ENCODE measurements around the gene C2orf69.
A peak's percentile ranks its signal among the peaks of the same experiment; 100 is the strongest.
"Not testable (repeated sequence)": the region's sequence is repeated elsewhere in the genome, so short reads cannot be mapped to it uniquely, and the experiment has no call there.

Gene C2orf69, protein sequence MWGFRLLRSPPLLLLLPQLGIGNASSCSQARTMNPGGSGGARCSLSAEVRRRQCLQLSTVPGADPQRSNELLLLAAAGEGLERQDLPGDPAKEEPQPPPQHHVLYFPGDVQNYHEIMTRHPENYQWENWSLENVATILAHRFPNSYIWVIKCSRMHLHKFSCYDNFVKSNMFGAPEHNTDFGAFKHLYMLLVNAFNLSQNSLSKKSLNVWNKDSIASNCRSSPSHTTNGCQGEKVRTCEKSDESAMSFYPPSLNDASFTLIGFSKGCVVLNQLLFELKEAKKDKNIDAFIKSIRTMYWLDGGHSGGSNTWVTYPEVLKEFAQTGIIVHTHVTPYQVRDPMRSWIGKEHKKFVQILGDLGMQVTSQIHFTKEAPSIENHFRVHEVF

DNA sequence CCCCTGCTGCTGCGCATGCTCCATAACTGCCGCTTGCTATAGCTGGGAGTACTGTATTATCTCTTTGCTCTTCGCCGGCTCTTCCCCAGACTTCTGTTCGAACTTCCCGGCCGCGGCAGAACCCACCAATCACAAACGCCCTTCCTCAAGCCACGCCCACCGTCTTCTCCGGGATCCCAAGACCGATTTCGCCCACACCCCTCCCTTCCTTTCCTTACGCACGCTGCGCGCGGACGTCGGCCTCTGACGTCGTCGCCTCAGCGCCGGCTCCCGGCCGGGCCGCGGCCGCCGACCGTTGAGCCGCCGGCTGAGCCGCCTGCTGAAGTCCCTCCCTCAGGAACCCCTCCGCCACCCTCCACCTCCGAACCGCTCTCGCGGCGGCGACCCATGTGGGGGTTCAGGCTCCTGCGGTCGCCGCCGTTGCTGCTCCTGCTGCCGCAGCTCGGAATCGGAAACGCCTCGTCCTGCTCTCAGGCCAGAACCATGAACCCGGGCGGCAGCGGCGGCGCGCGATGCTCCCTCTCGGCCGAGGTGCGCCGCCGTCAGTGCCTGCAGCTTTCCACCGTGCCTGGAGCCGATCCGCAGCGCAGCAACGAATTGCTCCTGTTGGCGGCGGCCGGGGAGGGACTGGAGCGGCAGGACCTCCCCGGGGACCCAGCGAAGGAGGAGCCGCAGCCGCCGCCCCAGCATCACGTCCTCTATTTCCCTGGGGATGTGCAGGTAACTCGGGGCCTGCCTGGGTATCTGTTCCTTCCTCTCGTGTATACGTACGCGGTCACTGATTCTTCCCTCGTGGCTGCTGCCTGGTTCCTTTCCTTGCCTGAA, at the start of gene C2orf69:
TSS of gene C2orf69 (plus strand) at position 242 of the 825 bp plus-strand sequence. CDS start at position 388, 146 bp downstream.
- DNase-seq (ENCODE audit: low spot score) = peak; percentile 98

DNA sequence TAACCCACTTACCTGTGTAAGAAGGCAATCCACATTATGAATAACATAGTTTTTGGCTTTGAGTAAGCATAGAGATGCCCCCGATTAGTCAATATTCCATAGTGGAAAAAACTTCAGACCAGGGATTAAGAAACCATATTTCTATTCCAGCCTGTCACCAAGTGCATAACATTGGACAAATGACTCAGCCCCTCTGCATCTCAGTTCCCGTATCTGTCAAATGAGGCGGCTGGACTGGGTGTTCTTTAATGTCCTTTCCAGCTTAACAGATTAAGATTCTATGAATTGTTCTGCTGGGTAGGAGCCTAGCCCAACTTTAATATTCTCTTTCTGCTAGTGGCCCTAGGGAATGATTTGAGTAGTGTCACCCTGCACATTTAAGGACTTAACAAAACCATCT, 48.3 kb upstream of the C2orf69 start:
- no peak for DNase-seq (ENCODE audit: low spot score)

DNA sequence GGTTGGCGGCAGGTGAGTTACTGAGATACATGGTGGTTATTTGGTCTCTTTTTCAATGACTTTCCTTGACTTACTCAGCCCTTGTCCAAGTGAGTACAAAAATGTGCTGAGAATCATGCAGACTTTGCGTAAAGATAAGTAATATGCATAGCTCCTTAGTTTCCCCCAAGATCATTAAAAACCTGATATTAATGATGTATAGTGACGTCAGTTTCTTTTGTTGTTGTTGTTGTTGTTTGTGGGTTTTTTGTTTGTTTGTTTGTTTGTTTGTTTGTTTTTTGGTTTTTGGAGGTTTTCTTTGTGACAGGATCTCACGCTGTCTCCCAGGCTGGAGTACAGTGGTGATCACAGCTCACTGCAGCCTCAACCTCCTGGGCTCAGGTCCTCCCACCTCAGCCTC, 45.2 kb upstream of the C2orf69 start:
- no peak for DNase-seq (ENCODE audit: low spot score)

DNA sequence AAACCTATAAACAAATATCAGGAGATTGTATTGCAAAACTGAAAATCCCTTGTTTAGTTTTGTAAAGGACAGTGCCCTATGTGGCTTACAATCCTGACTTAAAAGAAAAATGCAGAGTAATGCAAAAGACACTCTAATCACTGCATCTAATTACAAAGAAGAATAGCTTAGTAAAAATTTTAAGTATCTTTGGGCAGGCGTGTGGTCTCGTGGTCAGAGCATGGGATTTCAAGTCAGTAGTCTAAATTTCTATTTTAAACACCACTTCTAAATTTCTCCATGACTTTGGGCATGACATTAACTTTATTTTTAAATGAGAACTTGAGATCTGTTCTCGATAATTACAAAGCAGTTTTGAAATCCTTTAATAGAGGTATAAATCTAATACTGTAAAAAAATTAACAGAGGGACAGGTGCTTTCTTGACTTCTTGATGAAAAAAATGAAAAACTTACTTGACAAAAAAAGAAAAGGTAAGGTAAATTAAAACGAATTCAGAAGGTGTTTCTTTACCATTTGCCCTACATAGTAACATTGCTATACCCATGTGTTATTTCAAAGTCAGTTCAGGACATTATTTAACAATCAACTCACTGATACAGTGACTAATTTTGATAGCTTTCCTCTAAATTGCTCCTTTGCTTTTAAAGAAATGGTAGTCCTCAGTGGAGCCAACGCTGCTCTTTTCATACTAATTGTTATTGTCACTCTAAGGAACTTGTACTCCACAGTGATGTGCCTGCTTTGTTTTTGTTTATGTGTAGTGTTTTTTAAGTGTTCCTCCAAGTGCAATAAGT, 42.5 kb upstream of the C2orf69 start:
- DNase-seq (ENCODE audit: low spot score) = no peak

DNA sequence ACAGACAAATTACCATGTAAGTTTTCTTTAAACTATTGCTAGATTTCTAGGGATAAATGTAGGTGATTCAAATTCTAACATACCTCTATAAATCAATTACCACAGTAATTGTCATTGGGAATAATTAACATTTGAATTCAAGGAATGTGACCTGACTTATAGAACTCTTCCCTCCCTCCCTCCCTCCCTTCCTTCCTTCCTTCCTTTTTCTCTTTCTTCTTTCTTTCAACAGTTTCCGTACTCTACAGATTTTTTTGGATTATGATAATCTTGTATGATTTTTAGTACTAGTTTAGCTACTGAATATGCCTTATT, 41.9 kb upstream of the C2orf69 start:
- no peak for DNase-seq (ENCODE audit: low spot score)

DNA sequence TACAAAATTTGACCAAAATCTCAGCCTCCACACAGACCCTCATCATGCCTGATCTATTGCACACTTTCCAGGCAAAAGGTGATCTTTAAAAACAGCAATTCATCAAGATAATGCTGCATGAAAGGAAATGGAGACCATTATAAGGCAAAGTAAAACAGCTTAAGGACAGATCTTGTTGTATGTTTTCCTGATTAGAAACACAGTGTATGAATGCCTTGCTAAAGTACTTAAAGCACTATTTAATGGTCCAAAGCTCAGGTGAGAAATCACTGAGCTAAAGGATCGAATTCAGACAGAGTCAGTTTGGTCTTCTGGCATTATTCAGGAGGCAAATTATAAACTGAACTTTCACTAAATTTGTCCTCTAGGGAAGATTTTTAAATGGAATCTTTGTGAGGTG, 41.4 kb upstream of the C2orf69 start:
- no peak for DNase-seq (ENCODE audit: low spot score)

DNA sequence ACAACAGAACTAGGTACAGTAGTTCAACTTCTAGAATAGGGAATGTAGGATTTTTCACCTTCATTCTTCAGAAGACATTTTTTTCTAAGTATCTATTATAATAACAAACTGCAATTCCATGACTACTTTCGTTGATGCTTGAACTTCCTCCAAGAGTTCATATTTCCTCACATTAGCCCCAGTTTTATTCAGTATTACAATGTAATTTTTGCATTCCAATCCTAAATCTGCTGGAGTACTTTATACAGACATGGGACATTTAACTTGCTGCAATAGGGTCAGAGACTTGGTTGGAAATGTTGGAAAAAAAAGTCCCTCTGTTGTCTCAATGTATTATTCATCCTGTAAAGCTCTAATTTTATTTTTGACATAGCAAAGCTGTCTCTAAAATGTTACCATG, 40.5 kb upstream of the C2orf69 start:
- no peak for DNase-seq (ENCODE audit: low spot score)

DNA sequence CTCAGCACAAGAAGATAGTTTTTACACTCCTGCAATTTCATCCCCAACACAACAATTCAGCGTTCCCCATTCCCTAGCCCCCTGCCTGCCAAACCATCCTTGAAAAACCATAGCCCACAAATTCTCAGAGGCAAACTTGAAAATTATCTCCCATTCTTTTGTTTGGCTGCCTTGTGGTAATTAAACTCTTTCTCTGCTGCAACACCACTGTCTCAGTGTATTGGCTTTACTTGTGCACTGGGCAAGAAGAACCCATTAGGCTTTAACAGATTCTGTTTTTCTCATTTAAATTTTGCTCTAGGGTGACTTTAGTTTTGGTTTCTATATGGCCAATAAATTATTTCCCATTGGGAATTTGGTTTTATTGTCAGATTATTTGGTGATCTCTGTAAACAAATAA, 36.9 kb upstream of the C2orf69 start:
- no peak for DNase-seq (ENCODE audit: low spot score)

DNA sequence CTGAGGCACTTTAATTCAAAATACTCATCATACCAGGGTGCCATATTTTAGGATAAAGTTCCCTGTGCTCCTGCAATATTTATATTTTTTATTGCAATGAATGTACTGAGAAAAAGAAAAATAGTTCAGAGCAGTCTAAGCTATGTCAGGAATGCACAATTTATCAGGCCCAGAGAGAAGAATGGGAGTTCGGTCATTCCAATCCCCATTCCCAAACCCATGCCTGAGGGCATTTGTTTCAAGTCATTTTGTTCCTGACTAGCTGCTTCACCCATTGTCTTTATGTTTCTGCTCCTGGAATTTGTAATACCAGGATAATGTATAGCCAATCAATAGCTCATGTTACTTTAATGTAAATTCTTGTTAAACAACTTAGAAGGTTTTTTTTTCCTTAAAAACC, 35.7 kb upstream of the C2orf69 start:
- DNase-seq (ENCODE audit: low spot score) = no peak

DNA sequence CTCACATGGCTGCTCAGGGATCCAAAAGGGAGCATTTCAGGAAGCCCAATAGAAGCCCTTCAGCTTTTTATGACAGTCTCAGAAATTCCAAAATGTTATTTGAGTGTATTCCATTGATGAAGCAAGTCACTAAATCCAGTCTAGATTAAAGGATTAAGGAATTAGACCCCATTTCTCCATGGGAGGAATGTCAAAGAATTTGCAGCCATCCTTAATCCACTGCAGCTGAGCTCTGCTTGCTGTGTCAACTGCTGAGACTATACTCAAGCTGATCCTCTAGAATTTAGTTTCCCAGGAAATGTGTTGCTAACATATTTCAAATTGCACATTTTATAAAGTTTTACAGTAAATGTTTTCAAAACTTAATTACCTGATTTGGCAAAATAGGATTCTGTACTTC, 28.4 kb upstream of the C2orf69 start:
- no peak for DNase-seq (ENCODE audit: low spot score)

DNA sequence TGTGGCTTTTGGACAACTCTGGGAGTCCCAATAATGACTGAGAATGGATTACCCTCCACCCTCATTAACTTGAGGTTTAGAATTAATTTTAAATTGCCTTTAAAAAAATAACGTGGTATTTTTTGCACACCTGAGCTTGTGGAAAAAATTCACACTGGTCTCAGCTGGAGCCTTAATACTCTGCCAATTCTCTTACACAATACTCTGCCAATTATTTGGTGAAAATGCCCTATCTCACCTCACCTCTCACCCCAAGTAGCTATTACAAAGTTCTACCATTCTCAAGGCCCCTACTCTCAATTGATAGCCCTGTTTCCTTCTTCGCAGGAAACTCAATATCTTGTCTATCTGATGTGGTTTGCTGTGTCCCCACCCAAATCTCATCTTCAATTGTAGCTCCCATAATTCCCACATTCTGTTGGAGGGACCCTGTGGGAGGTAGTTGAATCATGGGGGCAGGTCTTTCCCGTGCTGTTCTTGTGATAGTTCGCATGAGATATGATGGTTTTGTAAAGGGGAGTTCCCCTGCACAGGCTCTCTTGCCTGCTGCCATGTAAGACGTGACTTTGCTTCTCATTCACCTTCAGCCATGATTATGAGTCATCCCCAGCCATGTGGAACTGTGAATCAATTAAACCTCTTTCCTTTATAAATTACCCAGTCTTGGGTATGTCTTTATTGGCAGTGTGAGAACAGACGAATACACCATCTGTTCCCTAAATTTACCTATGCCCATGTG, 27.4 kb upstream of the C2orf69 start:
- no peak for DNase-seq (ENCODE audit: low spot score)

DNA sequence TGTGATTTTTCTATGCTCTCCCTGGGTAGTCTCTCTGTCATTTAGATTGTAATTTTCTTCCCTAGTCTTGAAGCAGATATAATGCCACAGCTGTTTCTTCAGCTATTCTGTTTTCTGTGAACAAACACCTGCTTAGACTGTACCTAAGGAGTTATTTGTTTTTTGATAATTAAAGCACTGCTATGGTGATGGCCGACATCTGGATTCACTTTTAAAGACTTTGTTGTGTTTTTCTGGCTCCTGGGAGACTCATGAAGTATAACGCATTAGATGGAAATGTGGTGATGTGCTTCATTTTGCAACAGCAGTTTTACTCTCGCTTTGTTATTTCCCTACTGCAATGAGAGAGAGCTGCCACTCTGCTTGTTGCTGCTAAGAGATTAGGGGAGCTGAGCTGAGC, 15.7 kb upstream of the C2orf69 start:
- DNase-seq (ENCODE audit: low spot score) = no peak

DNA sequence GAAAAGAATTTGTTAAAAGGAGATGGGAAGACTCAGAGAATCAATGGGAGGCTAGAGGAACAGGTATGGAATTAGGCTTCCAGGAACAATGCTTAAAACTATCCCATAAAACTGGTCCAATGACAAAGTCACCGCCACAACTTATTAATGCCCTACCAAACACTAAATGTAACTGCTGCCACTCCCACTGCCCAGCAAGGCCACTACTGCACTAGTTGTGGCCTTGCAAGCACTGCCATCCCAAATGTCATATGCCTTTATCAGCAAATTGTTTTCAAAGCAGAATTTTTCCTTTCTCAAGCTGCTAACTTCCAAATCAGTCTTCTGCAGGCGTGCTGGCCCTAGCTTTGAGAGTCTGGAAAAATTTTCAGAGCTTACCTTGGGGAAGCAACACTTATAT, 14.5 kb upstream of the C2orf69 start:
- DNase-seq (ENCODE audit: low spot score) = no peak

DNA sequence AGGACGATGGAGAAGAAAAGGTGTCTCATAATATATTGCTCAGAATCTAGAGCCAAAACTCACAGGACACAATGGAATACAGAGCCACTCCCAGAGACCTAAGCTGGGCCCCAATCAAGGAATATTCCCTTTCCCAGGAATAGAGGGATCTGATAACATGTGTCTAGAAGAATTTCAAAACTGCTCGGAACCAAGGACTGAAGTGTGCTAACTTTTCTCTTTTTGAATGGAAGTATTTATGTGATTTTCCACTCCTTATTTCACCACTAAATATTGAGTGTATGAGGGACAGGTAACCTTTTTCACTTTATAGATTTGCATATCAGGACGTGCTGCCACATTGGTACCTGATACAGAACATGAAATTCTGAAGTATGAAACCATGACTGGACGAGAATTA, 9.2 kb upstream of the C2orf69 start:
- no peak for DNase-seq (ENCODE audit: low spot score)

DNA sequence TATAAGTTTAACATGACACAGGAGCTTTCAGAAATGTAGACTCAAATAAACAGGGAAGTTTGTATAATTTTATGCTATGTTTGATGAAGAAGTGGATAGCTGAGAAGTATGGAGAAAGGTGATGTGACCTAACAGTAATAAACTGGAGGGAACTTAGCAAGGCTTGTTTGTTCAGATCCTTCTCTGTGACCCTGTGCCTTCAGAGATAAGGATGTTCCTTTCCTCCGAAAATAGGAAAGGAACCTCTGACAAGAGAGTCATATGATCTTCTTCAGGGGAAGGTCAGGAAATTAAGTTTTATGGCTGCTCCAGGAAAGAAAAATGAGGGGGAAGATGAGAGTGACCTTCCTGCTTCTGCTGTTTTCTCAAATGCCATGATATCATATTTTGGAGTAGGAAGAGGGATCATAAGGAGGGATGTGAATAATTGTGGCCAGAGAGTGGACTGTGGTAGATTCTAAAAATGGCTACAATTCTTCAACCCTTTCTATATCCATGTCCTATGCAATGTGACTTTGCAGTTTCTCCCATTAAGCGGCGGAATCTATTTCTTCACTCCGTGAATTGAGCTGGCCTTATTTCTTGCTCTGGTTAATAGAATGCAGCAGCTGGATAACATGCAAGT, 8.5 kb upstream of the C2orf69 start:
- DNase-seq (ENCODE audit: low spot score) = no peak

DNA sequence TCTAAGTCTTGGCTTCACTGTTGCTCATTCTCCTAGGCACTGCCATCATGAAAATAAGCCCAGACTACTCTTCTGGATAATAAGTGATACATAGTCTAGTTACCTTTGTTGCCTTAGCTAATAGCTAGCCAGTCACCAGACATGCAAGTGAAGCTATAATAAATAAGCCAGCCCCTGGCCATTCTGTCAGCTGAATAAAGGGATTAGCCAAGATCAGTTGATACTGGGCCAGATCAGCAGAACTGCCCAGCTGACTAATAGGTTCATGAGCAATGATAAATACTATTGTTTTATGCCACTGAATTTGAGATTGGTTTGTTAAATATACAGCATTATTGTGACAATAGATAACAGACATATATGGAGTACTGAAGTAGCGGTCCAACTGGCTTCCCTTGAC, 8.0 kb upstream of the C2orf69 start:
- DNase-seq (ENCODE audit: low spot score) = no peak

DNA sequence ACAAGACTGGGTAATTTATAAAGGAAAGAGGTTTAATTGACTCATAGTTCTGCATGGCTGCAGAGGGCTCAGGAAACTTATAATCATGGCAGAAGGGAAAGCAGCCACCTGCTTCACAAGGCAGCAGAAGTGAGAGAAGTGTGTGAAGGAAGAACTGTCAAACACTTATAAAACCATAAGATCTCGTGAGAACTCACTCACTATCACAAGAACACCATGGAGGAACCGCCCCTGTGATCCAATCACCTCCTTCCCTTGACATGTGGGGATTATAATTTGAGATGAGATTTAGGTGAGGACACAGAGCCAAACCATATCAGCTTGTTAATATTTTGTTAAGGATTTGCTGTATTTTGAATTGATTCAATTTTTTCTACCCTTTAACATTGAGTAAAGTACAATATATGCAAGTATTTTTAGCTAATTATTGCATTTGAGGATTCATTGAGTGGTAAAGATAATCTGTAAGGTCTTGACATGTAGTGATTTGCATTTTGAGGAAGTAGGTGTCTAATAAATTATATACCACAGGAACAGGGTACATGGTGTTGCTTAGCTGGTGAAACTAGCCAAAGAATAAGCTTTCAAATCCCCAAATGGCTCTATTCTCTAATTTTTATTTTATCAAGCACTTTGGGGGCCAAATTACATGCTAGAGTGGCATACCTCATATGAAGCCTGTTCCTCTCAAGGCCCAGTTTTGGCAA, 3.9 kb upstream of the C2orf69 start:
- DNase-seq (ENCODE audit: low spot score) = no peak

DNA sequence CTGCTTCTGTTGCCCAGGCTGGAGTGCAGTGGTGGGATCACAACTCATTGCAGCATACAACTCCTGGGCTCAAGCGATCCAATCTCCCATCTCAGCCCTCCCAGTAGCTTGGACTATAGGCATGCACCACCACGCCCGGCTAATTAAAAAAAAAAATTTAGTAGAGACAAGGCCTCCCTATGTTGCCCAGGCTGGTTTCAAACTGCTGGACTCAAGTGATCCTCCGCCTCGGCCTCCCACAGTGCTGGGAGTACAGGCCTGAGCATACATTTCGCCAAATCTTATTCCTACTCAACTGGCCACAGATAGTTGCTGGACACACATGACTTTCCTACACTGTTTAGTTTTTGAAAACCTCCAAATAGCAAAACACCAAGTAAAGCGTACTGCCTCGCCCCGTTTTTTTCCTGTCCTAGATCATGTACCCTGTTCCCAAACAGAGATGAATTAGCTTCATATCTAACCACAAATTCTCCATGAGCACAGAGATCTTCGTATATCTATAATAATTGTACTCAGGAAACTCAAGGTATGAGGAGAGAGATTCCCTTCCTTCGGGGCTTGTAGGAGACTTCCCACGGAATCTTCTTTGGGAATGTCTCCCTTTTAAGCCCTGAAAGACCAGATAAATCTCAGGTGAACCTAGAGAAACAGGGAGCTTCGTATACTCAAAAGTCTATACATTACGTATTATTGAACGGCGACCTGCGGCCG, 598 bp upstream of the C2orf69 start:
- no peak for DNase-seq (ENCODE audit: low spot score)

DNA sequence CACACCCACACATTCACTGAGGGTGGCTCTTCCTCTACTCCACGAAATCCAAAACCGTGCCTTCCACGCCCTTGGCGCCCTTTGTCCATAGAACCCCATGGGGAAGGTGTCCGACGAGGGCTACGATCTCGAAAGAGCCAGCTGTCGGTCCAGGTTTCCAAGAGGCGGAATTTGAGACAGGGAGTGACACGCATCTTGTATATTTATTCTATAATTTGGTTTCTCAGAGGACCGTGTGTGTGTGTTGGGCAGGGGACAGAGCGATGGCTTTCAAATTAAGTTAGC, 726 bp downstream of the C2orf69 start:
- DNase-seq (ENCODE audit: low spot score) = no peak

DNA sequence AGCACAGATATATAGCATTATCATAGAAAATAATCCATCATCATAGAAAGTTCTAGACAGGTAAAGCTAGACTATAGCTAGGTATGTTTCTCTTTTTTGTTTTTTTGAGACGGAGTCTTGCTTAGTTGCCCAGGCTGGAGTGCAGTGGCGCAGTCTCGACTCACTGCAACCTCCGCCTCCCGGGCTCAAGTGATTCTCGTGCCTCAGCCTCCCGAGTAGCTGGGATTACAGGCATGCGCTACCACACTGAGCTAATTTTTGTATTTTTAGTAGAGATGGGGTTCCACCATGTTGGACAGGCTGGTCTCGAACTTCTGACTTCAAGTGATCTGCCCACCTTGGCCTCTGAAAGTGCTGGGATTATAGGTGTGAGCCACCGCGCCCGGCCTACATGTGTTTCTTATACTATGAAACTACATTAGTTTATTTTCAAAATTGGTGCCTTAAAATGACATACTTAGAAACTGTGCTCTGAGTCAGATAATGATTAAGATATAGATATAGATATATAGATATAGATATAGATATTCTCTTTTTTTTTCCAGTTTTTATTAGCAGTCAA, 1.5 kb downstream of the C2orf69 start:
- DNase-seq (ENCODE audit: low spot score) = not testable (repeated sequence)
